Measurements from ENCODE around the gene GRIK2. TPM values are rescaled to one million over a fixed set of nuclear protein-coding genes. Genes with fewer than 3 reads are reported as not detected.

The GRIK2 gene
- total RNA-seq, 1 experiment from 2014 or later: 6.6 TPM

DNA sequence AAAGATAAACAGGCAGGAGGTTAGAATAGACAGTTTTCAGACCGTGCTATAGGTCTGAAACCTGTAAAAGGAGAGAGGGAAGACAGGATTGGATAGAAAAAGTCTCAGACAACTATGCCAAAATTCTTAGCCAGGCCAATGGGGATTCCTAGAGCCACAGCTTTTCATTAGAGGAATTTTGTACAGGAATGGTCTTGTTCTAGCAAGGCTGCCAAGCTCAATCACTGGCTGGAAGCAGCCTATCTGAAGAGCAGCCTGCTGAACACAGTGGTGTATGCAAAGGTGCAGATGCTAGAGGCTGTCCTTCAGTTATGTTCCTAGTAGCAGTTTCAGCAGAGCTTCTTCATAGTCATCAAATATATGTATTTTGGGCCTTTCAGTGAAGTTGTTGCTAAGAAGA, 313.1 kb downstream of the GRIK2 start:
- Histone ChIP-seq H3K4me1 (ENCODE audit: control insufficient read depth, insufficient read depth, low read length) (no peaks in the 10 kb centered on the region), H3K36me3 (ENCODE audit: control insufficient read depth, insufficient read depth, low read length) (no peaks in the 10 kb centered on the region), H3K27ac (ENCODE audit: low read length) (no peak overlapping the region), H3K4me3 (ENCODE audit: low read depth in 2 of 2, low read length in 2 of 2) (no peak overlapping the region), H3K9me3 (ENCODE audit: control insufficient read depth, insufficient read depth, low read depth, low read length) (no peaks in the 10 kb centered on the region), H3K27me3 (ENCODE audit: control insufficient read depth, insufficient read depth, low read length) (no peaks in the 10 kb centered on the region)
- DNase-seq (ENCODE audit: low read depth, low spot score) (no peak), ATAC-seq (no peak)
- intact Hi-C loops (cut with micrococcal nuclease; ENCODE audit: unreplicated experiment) (no loop called here), in situ Hi-C loops (cut with HindIII; ENCODE audit: low pct_unique_long_range_greater_than_20kb, low sequenced_read_pairs) (no loop called here)
- CTCF ChIA-PET: no interaction called here
- TF ChIP-seq SIN3A (IDR thresholded peaks at IDR 0.05; ENCODE audit: borderline replicate concordance, insufficient read depth, low read depth, low read length) (no peak), TCF7L2 (IDR thresholded peaks at IDR 0.05; ENCODE audit: low read depth, low read length) (no peak), POLR2AphosphoS5 (IDR thresholded peaks at IDR 0.05; ENCODE audit: low read depth, low read length) (no peak)
- TF ChIP-seq, protein P1, sequence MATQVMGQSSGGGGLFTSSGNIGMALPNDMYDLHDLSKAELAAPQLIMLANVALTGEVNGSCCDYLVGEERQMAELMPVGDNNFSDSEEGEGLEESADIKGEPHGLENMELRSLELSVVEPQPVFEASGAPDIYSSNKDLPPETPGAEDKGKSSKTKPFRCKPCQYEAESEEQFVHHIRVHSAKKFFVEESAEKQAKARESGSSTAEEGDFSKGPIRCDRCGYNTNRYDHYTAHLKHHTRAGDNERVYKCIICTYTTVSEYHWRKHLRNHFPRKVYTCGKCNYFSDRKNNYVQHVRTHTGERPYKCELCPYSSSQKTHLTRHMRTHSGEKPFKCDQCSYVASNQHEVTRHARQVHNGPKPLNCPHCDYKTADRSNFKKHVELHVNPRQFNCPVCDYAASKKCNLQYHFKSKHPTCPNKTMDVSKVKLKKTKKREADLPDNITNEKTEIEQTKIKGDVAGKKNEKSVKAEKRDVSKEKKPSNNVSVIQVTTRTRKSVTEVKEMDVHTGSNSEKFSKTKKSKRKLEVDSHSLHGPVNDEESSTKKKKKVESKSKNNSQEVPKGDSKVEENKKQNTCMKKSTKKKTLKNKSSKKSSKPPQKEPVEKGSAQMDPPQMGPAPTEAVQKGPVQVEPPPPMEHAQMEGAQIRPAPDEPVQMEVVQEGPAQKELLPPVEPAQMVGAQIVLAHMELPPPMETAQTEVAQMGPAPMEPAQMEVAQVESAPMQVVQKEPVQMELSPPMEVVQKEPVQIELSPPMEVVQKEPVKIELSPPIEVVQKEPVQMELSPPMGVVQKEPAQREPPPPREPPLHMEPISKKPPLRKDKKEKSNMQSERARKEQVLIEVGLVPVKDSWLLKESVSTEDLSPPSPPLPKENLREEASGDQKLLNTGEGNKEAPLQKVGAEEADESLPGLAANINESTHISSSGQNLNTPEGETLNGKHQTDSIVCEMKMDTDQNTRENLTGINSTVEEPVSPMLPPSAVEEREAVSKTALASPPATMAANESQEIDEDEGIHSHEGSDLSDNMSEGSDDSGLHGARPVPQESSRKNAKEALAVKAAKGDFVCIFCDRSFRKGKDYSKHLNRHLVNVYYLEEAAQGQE (IDR thresholded peaks at IDR 0.05; ENCODE audit: insufficient read depth in 1 of 2, low read depth in 2 of 2, low read length in 1 of 2): no peak
- POLR2A ChIA-PET: no interaction called here
- BruUV-seq (replicated peaks): no TSS peak

DNA sequence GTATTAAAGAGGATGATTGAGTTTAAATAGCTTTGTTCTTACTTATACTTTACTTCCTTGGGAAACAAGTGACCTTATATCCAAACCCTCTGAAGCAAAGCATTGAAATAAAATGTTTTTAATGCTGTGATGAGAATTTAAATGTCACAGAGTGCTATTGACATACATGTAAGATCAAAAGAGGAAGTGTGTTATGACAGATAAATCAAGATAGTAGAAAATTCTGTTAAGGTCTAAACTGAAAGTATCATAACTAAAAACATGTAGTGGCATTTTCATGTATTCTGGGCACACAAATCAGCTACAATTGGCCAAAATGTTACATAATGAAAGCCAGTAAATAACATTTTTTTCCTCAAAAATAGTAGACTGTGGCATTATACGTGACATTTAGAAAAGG, 318.0 kb downstream of the GRIK2 start:
- ATAC-seq: no peak
- POLR2A ChIA-PET: no interaction called here

More for the DNA sequence above, 318.0 kb downstream of the GRIK2 start:
- DNase-seq (ENCODE audit: low read depth, low spot score): no peak
- intact Hi-C loops (cut with micrococcal nuclease; ENCODE audit: unreplicated experiment) (no loop called here), in situ Hi-C loops (cut with HindIII; ENCODE audit: low pct_unique_long_range_greater_than_20kb, low sequenced_read_pairs) (no loop called here)
- CTCF ChIA-PET: no interaction called here
- Histone ChIP-seq H3K27ac (ENCODE audit: low read length) (no peak overlapping the region), H3K27me3 (ENCODE audit: control insufficient read depth, insufficient read depth, low read length) (no peaks in the 10 kb centered on the region), H3K36me3 (ENCODE audit: control insufficient read depth, insufficient read depth, low read length) (no peaks in the 10 kb centered on the region), H3K4me1 (ENCODE audit: control insufficient read depth, insufficient read depth, low read length) (no peaks in the 10 kb centered on the region), H3K9me3 (ENCODE audit: control insufficient read depth, insufficient read depth, low read depth, low read length) (no peaks in the 10 kb centered on the region), H3K4me3 (ENCODE audit: low read depth in 2 of 2, low read length in 2 of 2) (no peak overlapping the region)
- no TSS peak for BruUV-seq (replicated peaks)
- TF ChIP-seq, protein P2, sequence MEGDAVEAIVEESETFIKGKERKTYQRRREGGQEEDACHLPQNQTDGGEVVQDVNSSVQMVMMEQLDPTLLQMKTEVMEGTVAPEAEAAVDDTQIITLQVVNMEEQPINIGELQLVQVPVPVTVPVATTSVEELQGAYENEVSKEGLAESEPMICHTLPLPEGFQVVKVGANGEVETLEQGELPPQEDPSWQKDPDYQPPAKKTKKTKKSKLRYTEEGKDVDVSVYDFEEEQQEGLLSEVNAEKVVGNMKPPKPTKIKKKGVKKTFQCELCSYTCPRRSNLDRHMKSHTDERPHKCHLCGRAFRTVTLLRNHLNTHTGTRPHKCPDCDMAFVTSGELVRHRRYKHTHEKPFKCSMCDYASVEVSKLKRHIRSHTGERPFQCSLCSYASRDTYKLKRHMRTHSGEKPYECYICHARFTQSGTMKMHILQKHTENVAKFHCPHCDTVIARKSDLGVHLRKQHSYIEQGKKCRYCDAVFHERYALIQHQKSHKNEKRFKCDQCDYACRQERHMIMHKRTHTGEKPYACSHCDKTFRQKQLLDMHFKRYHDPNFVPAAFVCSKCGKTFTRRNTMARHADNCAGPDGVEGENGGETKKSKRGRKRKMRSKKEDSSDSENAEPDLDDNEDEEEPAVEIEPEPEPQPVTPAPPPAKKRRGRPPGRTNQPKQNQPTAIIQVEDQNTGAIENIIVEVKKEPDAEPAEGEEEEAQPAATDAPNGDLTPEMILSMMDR (IDR thresholded peaks at IDR 0.05): no peak
- TF ChIP-seq TCF7L2 (IDR thresholded peaks at IDR 0.05; ENCODE audit: low read depth, low read length) (no peak), SIN3A (IDR thresholded peaks at IDR 0.05; ENCODE audit: borderline replicate concordance, insufficient read depth, low read depth, low read length) (no peak), POLR2AphosphoS5 (IDR thresholded peaks at IDR 0.05; ENCODE audit: low read depth, low read length) (no peak)
- TF ChIP-seq, protein P1 (IDR thresholded peaks at IDR 0.05; ENCODE audit: insufficient read depth in 1 of 2, low read depth in 2 of 2, low read length in 1 of 2): no peak
